Bronchial epithelial cell (primary cell): Measurements from ENCODE around the gene ZNRF2. TPM values are rescaled to one million over a fixed set of nuclear protein-coding genes. Genes with fewer than 3 reads are reported as not detected.

ENCODE experiments used
- DNase-seq: peaks from one replicate; pipeline ENCODE4 v3.0.0-alpha.2; 2010; ENCODE audit warnings: low read depth
- FAIRE-seq: peaks from 2 replicates; lab custom pipeline; 2011; peaks lifted over from hg19 to GRCh38; lab: Jason Lieb, UNC
- H3K27me3 ChIP-seq: 2 replicates; pipeline ENCODE4 v1.5.1; 2011; ENCODE audit warnings: low read length; ENCODE audit not compliant: control insufficient read depth, insufficient read depth
- H3K36me3 ChIP-seq: 2 replicates; pipeline ENCODE4 v1.5.1; 2011; ENCODE audit warnings: low read length; ENCODE audit not compliant: control insufficient read depth, insufficient read depth
- H3K4me3 ChIP-seq: 2 replicates; pipeline ENCODE4 v1.5.1; 2011; ENCODE audit warnings: mild to moderate bottlenecking, low read depth, low read length, control low read depth
- CTCF ChIP-seq: IDR thresholded peaks from 2 replicates; pipeline ENCODE4 v1.5.1; 2011; ENCODE audit warnings: mild to moderate bottlenecking, moderate library complexity, low read length, control low read depth, inconsistent platforms; ENCODE audit not compliant: insufficient read depth, severe bottlenecking
- total RNA-seq: library from RNA; depleted of rRNA; stranded (reverse); fragments of >200 nt; gene quantifications from 2 replicates; pipeline ENCODE4 v1.2.1, GENCODE V29; 2014

The ZNRF2 gene
- total RNA-seq, 1 donor from 2014 or later, result 18.4 TPM

- no peak for TF ChIP-seq CTCF
- no peak for DNase-seq
- H3K27me3 ChIP-seq, result no peaks in the 10 kb centered on the region
These were observed 98.2 kb downstream of the ZNRF2 start for GRCh38 chr7:30382607-30383006.

GRCh38 chr7:30389791-30390190, 105.4 kb downstream of the ZNRF2 start:
- TF ChIP-seq CTCF, result no peak
- H3K27me3 ChIP-seq, result no peaks in the 10 kb centered on the region
- H3K4me3 ChIP-seq, result no peak overlapping the region
- FAIRE-seq (no peak), DNase-seq (no peak)
- H3K36me3 ChIP-seq, result no peaks in the 10 kb centered on the region

More at GRCh38 chr7:30382607-30383006, 98.2 kb downstream of the ZNRF2 start:
- no peak for FAIRE-seq
- Histone ChIP-seq H3K36me3 (no peaks in the 10 kb centered on the region), H3K4me3 (no peak overlapping the region)

GRCh38 chr7:30390736-30391636, 106.6 kb downstream of the ZNRF2 start:
- no peaks in the 10 kb centered on the region for H3K36me3 ChIP-seq
- peak; percentile 18 for DNase-seq
- H3K27me3 ChIP-seq, result no peaks in the 10 kb centered on the region
- no peak overlapping the region for H3K4me3 ChIP-seq
- FAIRE-seq, result peak; percentile 13
- no peak for TF ChIP-seq CTCF

GRCh38 chr7:30391806-30392205, 107.4 kb downstream of the ZNRF2 start:
- H3K27me3 ChIP-seq, result no peaks in the 10 kb centered on the region
- TF ChIP-seq CTCF, result no peak
- H3K4me3 ChIP-seq, result no peak overlapping the region
- FAIRE-seq (no peak), DNase-seq (no peak)
- no peaks in the 10 kb centered on the region for H3K36me3 ChIP-seq

- Histone ChIP-seq H3K36me3 (no peaks in the 10 kb centered on the region), H3K27me3 (no peaks in the 10 kb centered on the region), H3K4me3 (no peak overlapping the region)
- FAIRE-seq (no peak), DNase-seq (no peak)
- no peak for TF ChIP-seq CTCF
These were observed 111.3 kb downstream of the ZNRF2 start for GRCh38 chr7:30395676-30396075.

- FAIRE-seq, result no peak
- H3K36me3 ChIP-seq, result no peaks in the 10 kb centered on the region
- no peak for TF ChIP-seq CTCF
These were observed 112.0 kb downstream of the ZNRF2 start for GRCh38 chr7:30396389-30396788.

More at GRCh38 chr7:30396389-30396788, 112.0 kb downstream of the ZNRF2 start:
- Histone ChIP-seq H3K27me3 (no peaks in the 10 kb centered on the region), H3K4me3 (no peak overlapping the region)
- no peak for DNase-seq
